OCI-LY1 (cell line): ENCODE results near the gene GAPDHS.

ENCODE experiments used
- H2AFZ ChIP-seq: fragments of 200-600 bp; sonication (generic), shearing (Covaris generic); 2 replicates; pipeline ENCODE4 v1.6.0; 2014; ENCODE audit warnings: antibody characterized with exemption, mild to moderate bottlenecking, low read length
- H3F3A ChIP-seq: fragments of 200-600 bp; sonication (generic), shearing (Covaris generic); 2 replicates; pipeline ENCODE4 v1.6.0; 2014; ENCODE audit warnings: mild to moderate bottlenecking, antibody characterized with exemption, low read length, moderate library complexity; ENCODE audit not compliant: insufficient read depth
- H3K27ac ChIP-seq: fragments of 200-600 bp; sonication (generic); 2 replicates; pipeline ENCODE4 v1.5.1; 2014; ENCODE audit warnings: low read length, mixed run types, mild to moderate bottlenecking, low read depth; ENCODE audit not compliant: poor library complexity, severe bottlenecking
- H3K27me3 ChIP-seq: fragments of 200-600 bp; sonication (generic); 2 replicates; pipeline ENCODE4 v1.6.0; 2014; ENCODE audit warnings: antibody characterized with exemption, mild to moderate bottlenecking, low read length, moderate library complexity; ENCODE audit not compliant: insufficient read depth
- H3K36me3 ChIP-seq: fragments of 200-600 bp; sonication (generic); 2 replicates; pipeline ENCODE4 v1.6.1; 2014; ENCODE audit warnings: mild to moderate bottlenecking, antibody characterized with exemption, low read length, moderate library complexity, mixed read lengths; ENCODE audit not compliant: insufficient read depth
- H3K4me1 ChIP-seq: fragments of 200-600 bp; sonication (generic); 2 replicates; pipeline ENCODE4 v1.5.1; 2014; ENCODE audit warnings: mild to moderate bottlenecking, low read length, moderate library complexity; ENCODE audit not compliant: insufficient read depth, severe bottlenecking
- H3K4me2 ChIP-seq: fragments of 200-600 bp; sonication (generic), shearing (Covaris generic); 2 replicates; pipeline ENCODE4 v1.6.1; 2014; ENCODE audit warnings: low read length
- H3K4me3 ChIP-seq: fragments of 200-600 bp; sonication (generic); 2 replicates; pipeline ENCODE4 v1.5.1; 2014; ENCODE audit warnings: low read length, low read depth, mild to moderate bottlenecking, mixed read lengths; ENCODE audit not compliant: poor library complexity, severe bottlenecking
- H3K79me2 ChIP-seq: fragments of 200-600 bp; shearing (Covaris generic); 2 replicates; pipeline ENCODE4 v1.6.1; 2016; ENCODE audit warnings: mixed run types, low read length, mixed read lengths; ENCODE audit not compliant: insufficient read depth
- H3K9ac ChIP-seq: fragments of 200-600 bp; sonication (generic), shearing (Covaris generic); 2 replicates; pipeline ENCODE4 v1.6.1; 2014; ENCODE audit warnings: mild to moderate bottlenecking, low read length, mixed read lengths
- H3K9me2 ChIP-seq: fragments of 200-600 bp; sonication (generic), shearing (Covaris generic); 2 replicates; pipeline ENCODE4 v1.6.1; 2014; ENCODE audit warnings: low read depth, mild to moderate bottlenecking, low read length, mixed read lengths
- H3K9me3 ChIP-seq: fragments of 200-600 bp; shearing (Covaris generic); 2 replicates; pipeline ENCODE4 v1.6.1; 2014; ENCODE audit warnings: low read length, mixed read lengths
- H4K20me1 ChIP-seq: fragments of 200-600 bp; sonication (generic), shearing (Covaris generic); 2 replicates; pipeline ENCODE4 v1.6.0; 2016; ENCODE audit warnings: mild to moderate bottlenecking, low read length; ENCODE audit not compliant: insufficient read depth
- EZH2 ChIP-seq: fragments of 200-600 bp; sonication (generic), shearing (Covaris generic); IDR thresholded peaks from 2 replicates; pipeline ENCODE4 v1.8.0; 2017; ENCODE audit warnings: borderline replicate concordance, mixed run types, mild to moderate bottlenecking, antibody characterized with exemption, low read length, moderate library complexity, mixed read lengths
- TF ChIP-seq, protein P1 (sequence below): fragments of 200-600 bp; sonication (generic), shearing (Covaris generic); IDR thresholded peaks from 2 replicates; pipeline ENCODE4 v1.5.1; 2017; ENCODE audit warnings: mild to moderate bottlenecking, antibody characterized with exemption, low read length, moderate library complexity, mixed read lengths

Gene GAPDHS

DNA sequence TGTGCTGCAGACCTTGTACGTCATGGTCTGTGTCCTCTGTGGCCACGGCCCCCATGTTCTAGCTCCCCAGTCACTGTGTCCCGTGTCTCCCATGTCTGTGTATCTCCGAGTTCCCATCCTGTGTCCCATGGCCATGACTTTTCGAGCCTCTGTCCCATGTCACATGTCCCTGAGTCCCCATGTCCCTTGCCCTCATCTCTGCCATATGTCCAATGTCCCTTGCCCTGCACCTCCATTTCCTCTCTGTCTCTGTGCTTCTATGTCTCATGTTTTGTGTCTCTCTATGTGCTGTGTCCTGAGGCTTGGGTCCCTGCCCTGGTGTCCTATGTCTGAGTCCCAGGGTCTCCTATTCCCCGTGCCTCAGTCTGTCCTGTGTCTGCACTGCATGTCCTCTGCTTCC lies 28.2 kb downstream of the GAPDHS start:
- H3K27me3 ChIP-seq: no peaks in the 10 kb centered on the region; the same call in none of the 2 replicates
- peaks cover 11% of the 10 kb centered on the region for H3K4me1 ChIP-seq
- no peaks in the 10 kb centered on the region for H4K20me1 ChIP-seq
- no peak overlapping the region for H3K9ac ChIP-seq
- H3K9me2 ChIP-seq: no peaks in the 10 kb centered on the region
- no peak overlapping the region for H3K4me2 ChIP-seq
- no peaks in the 10 kb centered on the region for H3K79me2 ChIP-seq
- TF ChIP-seq, protein P1, sequence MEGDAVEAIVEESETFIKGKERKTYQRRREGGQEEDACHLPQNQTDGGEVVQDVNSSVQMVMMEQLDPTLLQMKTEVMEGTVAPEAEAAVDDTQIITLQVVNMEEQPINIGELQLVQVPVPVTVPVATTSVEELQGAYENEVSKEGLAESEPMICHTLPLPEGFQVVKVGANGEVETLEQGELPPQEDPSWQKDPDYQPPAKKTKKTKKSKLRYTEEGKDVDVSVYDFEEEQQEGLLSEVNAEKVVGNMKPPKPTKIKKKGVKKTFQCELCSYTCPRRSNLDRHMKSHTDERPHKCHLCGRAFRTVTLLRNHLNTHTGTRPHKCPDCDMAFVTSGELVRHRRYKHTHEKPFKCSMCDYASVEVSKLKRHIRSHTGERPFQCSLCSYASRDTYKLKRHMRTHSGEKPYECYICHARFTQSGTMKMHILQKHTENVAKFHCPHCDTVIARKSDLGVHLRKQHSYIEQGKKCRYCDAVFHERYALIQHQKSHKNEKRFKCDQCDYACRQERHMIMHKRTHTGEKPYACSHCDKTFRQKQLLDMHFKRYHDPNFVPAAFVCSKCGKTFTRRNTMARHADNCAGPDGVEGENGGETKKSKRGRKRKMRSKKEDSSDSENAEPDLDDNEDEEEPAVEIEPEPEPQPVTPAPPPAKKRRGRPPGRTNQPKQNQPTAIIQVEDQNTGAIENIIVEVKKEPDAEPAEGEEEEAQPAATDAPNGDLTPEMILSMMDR: no peak
- no peak for TF ChIP-seq EZH2
- no peak overlapping the region for H3K27ac ChIP-seq
- no peaks in the 10 kb centered on the region for H3K9me3 ChIP-seq
- H3K36me3 ChIP-seq: no peaks in the 10 kb centered on the region
- H3F3A ChIP-seq: no peaks in the 10 kb centered on the region
- no peak overlapping the region for H2AFZ ChIP-seq
- no peak overlapping the region for H3K4me3 ChIP-seq

DNA sequence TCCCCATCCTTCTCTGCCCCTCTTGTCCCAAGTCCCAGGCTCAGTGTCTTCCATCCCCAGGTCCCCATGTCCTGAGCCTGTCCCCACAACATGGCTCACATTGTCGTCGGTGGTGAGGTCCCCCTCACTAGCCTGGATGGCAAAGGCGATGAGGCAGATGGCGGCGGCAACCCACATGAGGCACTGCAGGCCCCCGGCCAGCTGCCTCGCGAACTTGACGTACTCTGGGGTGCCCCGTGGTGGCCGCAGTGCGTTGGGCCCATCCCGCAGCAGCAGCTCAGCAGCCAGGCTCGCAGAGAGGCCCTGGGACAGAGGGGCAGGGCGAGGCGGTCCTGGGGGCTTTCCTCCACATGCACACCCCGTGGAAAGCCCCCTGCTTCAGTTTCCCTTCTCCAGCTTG lies 29.1 kb downstream of the GAPDHS start:
- H3K27me3 ChIP-seq: no peaks in the 10 kb centered on the region; the same call in none of the 2 replicates
- no peak overlapping the region for H3K4me3 ChIP-seq
- H3K4me2 ChIP-seq: no peak overlapping the region
- H3K36me3 ChIP-seq: no peaks in the 10 kb centered on the region
- no peaks in the 10 kb centered on the region for H3F3A ChIP-seq
- TF ChIP-seq, protein P1: no peak
- no peak for TF ChIP-seq EZH2
- H3K9me2 ChIP-seq: no peaks in the 10 kb centered on the region
- H3K27ac ChIP-seq: no peak overlapping the region
- no peaks in the 10 kb centered on the region for H3K79me2 ChIP-seq
- H3K4me1 ChIP-seq: peaks cover 11% of the 10 kb centered on the region
- H3K9me3 ChIP-seq: no peaks in the 10 kb centered on the region
- H2AFZ ChIP-seq: no peak overlapping the region
- H4K20me1 ChIP-seq: no peaks in the 10 kb centered on the region
- no peak overlapping the region for H3K9ac ChIP-seq

- Histone ChIP-seq H2AFZ (no peak overlapping the region), H3K27me3 (no peaks in the 10 kb centered on the region; the same call in none of the 2 replicates), H3K36me3 (no peaks in the 10 kb centered on the region)
Measured at GRCh38 chr19:35562776-35563175, 29.5 kb downstream of the GAPDHS start.

More at GRCh38 chr19:35562776-35563175, 29.5 kb downstream of the GAPDHS start:
- Histone ChIP-seq H3K4me1 (peaks cover 11% of the 10 kb centered on the region), H3K9me2 (no peaks in the 10 kb centered on the region), H3K79me2 (no peaks in the 10 kb centered on the region), H3K9me3 (no peaks in the 10 kb centered on the region), H3K27ac (no peak overlapping the region), H3K4me3 (no peak overlapping the region), H3F3A (no peaks in the 10 kb centered on the region), H3K9ac (no peak overlapping the region), H4K20me1 (no peaks in the 10 kb centered on the region), H3K4me2 (no peak overlapping the region)
- no peak for TF ChIP-seq EZH2
- TF ChIP-seq, protein P1: no peak
